B cell (primary cell): ENCODE results near the gene CRYGN. TPM values are rescaled to one million over a fixed set of nuclear protein-coding genes. Genes with fewer than 3 reads are reported as not detected.

Source experiments
- ATAC-seq: fragments of 200-7000 bp; cut with Tn5 transposase; one replicate; pipeline ENCODE4 v1.10.0; 2021; ENCODE audit warnings: low read depth, mild to moderate bottlenecking, moderate number of reproducible peaks, moderate library complexity
- CTCF ChIA-PET: fragments of 350-600 bp; sonication (Branson Sonifier 250); formaldehyde crosslinking; loops from one replicate; lab custom pipeline; 2021; ENCODE audit warnings: antibody characterized with exemption, inconsistent platforms; lab: Charles Lee
- POLR2A ChIA-PET: fragments of 350-600 bp; sonication (Branson Sonifier 250); formaldehyde crosslinking; loops from one replicate; lab custom pipeline; 2021; ENCODE audit warnings: antibody characterized with exemption; lab: Charles Lee
- DNase-seq: peaks from one replicate; pipeline ENCODE4 v3.0.0; 2013
- H2AFZ ChIP-seq: 2 replicates; pipeline ENCODE4 v1.6.1; 2012; ENCODE audit warnings: mild to moderate bottlenecking, low read depth, low read length; ENCODE audit not compliant: insufficient read depth, poor library complexity, severe bottlenecking
- H3K27ac ChIP-seq, 2 donors: 1 replicate in 1 of 2; 2 replicates in 1 of 2; pipeline ENCODE4 v1.5.1; 2012 to 2013; ENCODE audit warnings: low read length in 2 of 2, mild to moderate bottlenecking in 2 of 2, moderate library complexity in 1 of 2
- H3K27me3 ChIP-seq, 4 experiments: fragments of 200-600 bp in 1 of 4; sonication (generic) in 1 of 4; replicated peaks in 1 of 4; 1 replicate in 2 of 4; 2 replicates in 2 of 4; pipeline versions ENCODE4 v1.6.1 to v1.7.0; 2013 to 2016; ENCODE audit warnings: low read length in 3 of 4, mild to moderate bottlenecking in 2 of 4, mixed read lengths in 1 of 4, moderate library complexity in 1 of 4; ENCODE audit not compliant: insufficient read depth in 4 of 4, control insufficient read depth in 3 of 4; ENCODE audit errors: control extremely low read depth in 1 of 4
- H3K36me3 ChIP-seq, 2 experiments: replicated peaks in 1 of 2; 1 replicate in 1 of 2; 2 replicates in 1 of 2; pipeline versions ENCODE4 v1.6.1 to v1.7.1; 2013; ENCODE audit warnings: low read length in 1 of 2; ENCODE audit not compliant: insufficient read depth in 2 of 2, control insufficient read depth in 1 of 2; ENCODE audit errors: control extremely low read depth in 1 of 2, extremely low read depth in 1 of 2
- H3K4me1 ChIP-seq, 2 donors: fragments of 200-600 bp in 1 of 2; sonication (generic) in 1 of 2; 1 replicate in 1 of 2; 2 replicates in 1 of 2; pipeline versions ENCODE4 v1.5.1 to v1.6.1; 2013 to 2017; ENCODE audit warnings: low read length in 2 of 2; ENCODE audit not compliant: control insufficient read depth in 2 of 2, insufficient read depth in 2 of 2
- H3K4me2 ChIP-seq: replicated peaks from 2 replicates; pipeline ENCODE3; 2012; ENCODE audit warnings: mild to moderate bottlenecking, low read depth, low read length; ENCODE audit not compliant: poor library complexity, severe bottlenecking
- H3K4me3 ChIP-seq, 5 experiments: fragments of 200-600 bp in 1 of 5; sonication (generic) in 1 of 5; 1 replicate in 3 of 5; 2 replicates in 2 of 5; pipeline versions ENCODE4 v1.5.1 to v1.7.0; 2011 to 2016; ENCODE audit warnings: low read length in 4 of 5, mild to moderate bottlenecking in 4 of 5, low read depth in 2 of 5, control low read depth in 1 of 5, moderate library complexity in 1 of 5; ENCODE audit not compliant: insufficient read depth in 1 of 5; ENCODE audit errors: control extremely low read depth in 1 of 5, extremely low read depth in 1 of 5
- H3K79me2 ChIP-seq: fragments of 200-600 bp; sonication (generic); one replicate; pipeline ENCODE4 v1.6.0; 2016; ENCODE audit warnings: low read length; ENCODE audit not compliant: control insufficient read depth, insufficient read depth
- H3K9ac ChIP-seq: fragments of 200-600 bp; sonication (generic); 2 replicates; pipeline ENCODE4 v1.6.1; 2017; ENCODE audit warnings: mild to moderate bottlenecking, low read length, moderate library complexity
- H3K9me3 ChIP-seq, 3 donors: one replicate each; pipeline versions ENCODE4 v1.6.1 to v1.7.1; 2013; ENCODE audit warnings: low read length in 2 of 3; ENCODE audit not compliant: control insufficient read depth in 2 of 3, insufficient read depth in 1 of 3; ENCODE audit errors: control extremely low read depth in 1 of 3
- H4K20me1 ChIP-seq: 2 replicates; pipeline ENCODE4 v1.6.0; 2012; ENCODE audit warnings: mild to moderate bottlenecking, low read length; ENCODE audit not compliant: insufficient read depth, control insufficient read depth, poor library complexity, severe bottlenecking
- H3K27ac Mint-ChIP-seq: one replicate; pipeline ENCODE4 v1.8.0; 2021; ENCODE audit warnings: mixed read lengths
- H3K27me3 Mint-ChIP-seq: one replicate; pipeline ENCODE4 v1.8.0; 2021; ENCODE audit warnings: mixed read lengths
- H3K4me1 Mint-ChIP-seq: one replicate; pipeline ENCODE4 v1.8.0; 2021; ENCODE audit warnings: mixed read lengths
- H3K4me3 Mint-ChIP-seq: one replicate; pipeline ENCODE4 v1.8.0; 2021; ENCODE audit warnings: mixed read lengths
- H3K9me3 Mint-ChIP-seq: one replicate; pipeline ENCODE4 v1.8.0; 2022; ENCODE audit warnings: mixed read lengths; ENCODE audit not compliant: insufficient read depth
- EZH2 ChIP-seq: IDR thresholded peaks from 2 replicates; pipeline ENCODE4 v1.6.1; 2012; ENCODE audit warnings: borderline replicate concordance, low read depth, mild to moderate bottlenecking, moderate library complexity, low read length; ENCODE audit not compliant: insufficient read depth, poor library complexity, severe bottlenecking
- WGBS: methylation state at CpG from one replicate; pipeline ENCODE4 v1.1.5; 2013; ENCODE audit warnings: missing lambda C conversion rate; ENCODE audit not compliant: insufficient coverage; 5-methylcytosine and 5-hydroxymethylcytosine counted together
- intact Hi-C: fragments of 100-400 bp; cut with micrococcal nuclease; formaldehyde crosslinking; loops from one replicate; pipeline ENCODE4 v1.10.0; 2022
- polyA plus RNA-seq: library from polyadenylated mRNA; depleted of rRNA; stranded (reverse); fragments of >200 nt; gene quantifications from 2 replicates; pipeline ENCODE4 v1.2.3, GENCODE V29; 2012
- total RNA-seq, 2 donors: library from RNA; stranded (reverse); fragments of 120-200 nt in 1 of 2; gene quantifications; 1 replicate in 1 of 2; 2 replicates in 1 of 2; pipeline versions ENCODE4 v1.2.3 to v1.2.4, GENCODE V29; 2013 to 2022
- TF ChIP-seq, protein P1 (sequence below): fragments of 200-600 bp; IDR thresholded peaks from one replicate; pipeline ENCODE4 v1.8.0; 2022; ENCODE audit warnings: antibody characterized with exemption, mild to moderate bottlenecking

CRYGN gene
- total and polyA plus RNA-seq, 2 donors (not counting 1 experiment from before 2014, with no cell fraction given): not detected

DNA sequence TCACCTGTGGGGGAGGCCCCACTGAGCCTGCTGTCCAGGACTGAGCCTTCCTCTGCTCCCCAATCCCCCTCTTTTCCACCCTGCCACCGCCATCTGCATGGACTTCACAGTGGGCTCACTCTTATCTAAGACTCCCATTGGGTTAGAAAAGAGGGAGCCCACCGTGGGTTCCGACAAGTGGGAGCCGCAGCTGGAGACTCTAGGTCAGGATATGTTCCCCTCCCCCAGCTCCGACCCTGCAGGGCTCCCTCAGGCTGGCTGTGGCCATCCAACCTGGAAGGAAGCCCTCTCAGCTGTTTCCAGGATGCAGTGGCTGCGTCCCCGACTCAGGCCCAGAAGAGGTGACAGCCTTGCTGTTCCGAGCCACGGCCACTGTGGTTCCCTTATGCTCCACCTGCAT lies 34.9 kb downstream of the CRYGN start:
- H3K27ac Mint-ChIP-seq: no peak overlapping the region
- no peak overlapping the region for H3K4me3 ChIP-seq
- H3K79me2 ChIP-seq: no peaks in the 10 kb centered on the region
- CTCF ChIA-PET: interaction anchor here (1.0 to 1.4 kb wide), 2 partner anchors 44 to 89 kb away, joined by 3 read pairs; no protein-coding TSS in a partner anchor
- no peak for TF ChIP-seq EZH2
- TF ChIP-seq, protein P1, sequence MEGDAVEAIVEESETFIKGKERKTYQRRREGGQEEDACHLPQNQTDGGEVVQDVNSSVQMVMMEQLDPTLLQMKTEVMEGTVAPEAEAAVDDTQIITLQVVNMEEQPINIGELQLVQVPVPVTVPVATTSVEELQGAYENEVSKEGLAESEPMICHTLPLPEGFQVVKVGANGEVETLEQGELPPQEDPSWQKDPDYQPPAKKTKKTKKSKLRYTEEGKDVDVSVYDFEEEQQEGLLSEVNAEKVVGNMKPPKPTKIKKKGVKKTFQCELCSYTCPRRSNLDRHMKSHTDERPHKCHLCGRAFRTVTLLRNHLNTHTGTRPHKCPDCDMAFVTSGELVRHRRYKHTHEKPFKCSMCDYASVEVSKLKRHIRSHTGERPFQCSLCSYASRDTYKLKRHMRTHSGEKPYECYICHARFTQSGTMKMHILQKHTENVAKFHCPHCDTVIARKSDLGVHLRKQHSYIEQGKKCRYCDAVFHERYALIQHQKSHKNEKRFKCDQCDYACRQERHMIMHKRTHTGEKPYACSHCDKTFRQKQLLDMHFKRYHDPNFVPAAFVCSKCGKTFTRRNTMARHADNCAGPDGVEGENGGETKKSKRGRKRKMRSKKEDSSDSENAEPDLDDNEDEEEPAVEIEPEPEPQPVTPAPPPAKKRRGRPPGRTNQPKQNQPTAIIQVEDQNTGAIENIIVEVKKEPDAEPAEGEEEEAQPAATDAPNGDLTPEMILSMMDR: no peak
- H3K9ac ChIP-seq: no peak overlapping the region
- peaks cover 0 to 30% (median 9%) of the 10 kb centered on the region in 4 experiments for H3K27me3 ChIP-seq
- DNase-seq (no peak), ATAC-seq (no peak)
- no peaks in the 10 kb centered on the region for H3K9me3 Mint-ChIP-seq
- no peaks in the 10 kb centered on the region for H4K20me1 ChIP-seq
- POLR2A ChIA-PET: interaction anchor here (0.6 to 1.2 kb wide), 2 partner anchors 52 to 235 kb away, joined by 3 to 4 read pairs; no protein-coding TSS in a partner anchor
- intact Hi-C loops: no loop called here
- no peak overlapping the region for H3K4me2 ChIP-seq
- peaks cover 33% of the 10 kb centered on the region for H3K4me1 Mint-ChIP-seq
- WGBS: 84% methylated on average over 8 of the region's 9 CpGs
- H3K27ac ChIP-seq: no peak overlapping the region
- peaks cover 0 to 4% (median 0%) of the 10 kb centered on the region in 3 donors for H3K9me3 ChIP-seq
- H2AFZ ChIP-seq: no peak overlapping the region
- H3K27me3 Mint-ChIP-seq: peaks cover 11% of the 10 kb centered on the region
- no peaks in the 10 kb centered on the region for H3K36me3 ChIP-seq
- H3K4me1 ChIP-seq: peaks cover 29 to 31% of the 10 kb centered on the region in 2 donors
- no peak overlapping the region for H3K4me3 Mint-ChIP-seq

DNA sequence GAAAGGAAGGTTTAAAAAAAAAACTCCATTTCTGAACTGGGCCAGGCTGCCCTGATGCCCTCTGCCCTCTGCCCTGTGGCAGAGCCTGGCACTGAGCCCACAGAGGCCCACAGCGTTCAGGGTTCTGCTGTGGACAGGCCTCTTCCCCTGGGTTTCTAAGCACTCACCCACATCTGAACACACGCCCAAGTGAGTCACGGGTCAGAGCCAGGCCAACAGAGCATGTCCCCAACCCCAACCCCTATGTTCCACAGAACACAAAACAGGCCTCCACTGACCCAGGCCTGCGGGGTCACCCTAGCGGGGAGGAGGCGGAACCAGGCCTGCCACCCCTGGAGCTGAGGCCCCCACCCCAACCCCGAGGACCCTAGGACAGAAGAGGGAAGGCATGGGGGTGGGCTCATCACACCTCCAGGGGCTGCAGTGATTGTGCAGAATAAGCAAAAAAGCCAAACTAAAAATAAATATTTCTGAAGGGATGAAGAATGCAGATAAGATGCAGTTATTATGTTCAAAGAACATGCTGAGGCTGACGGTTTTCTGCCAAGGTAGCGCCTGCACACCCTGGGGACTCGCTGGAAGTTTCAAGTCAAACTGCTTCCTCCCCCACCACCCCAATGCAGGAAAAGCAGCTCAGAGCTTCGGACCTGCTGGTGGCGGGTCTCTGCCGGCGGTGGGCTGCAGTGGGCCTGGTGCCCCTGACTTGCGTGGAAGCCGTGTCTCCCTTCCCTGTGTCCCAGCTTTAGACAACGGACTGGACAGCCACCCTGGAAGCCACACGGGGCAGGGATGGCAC lies 35.5 kb downstream of the CRYGN start:
- Mint-ChIP-seq H3K4me3 (no peak overlapping the region), H3K4me1 (peaks cover 36% of the 10 kb centered on the region), H3K27ac (no peak overlapping the region), H3K9me3 (no peaks in the 10 kb centered on the region), H3K27me3 (peaks cover 11% of the 10 kb centered on the region)
- H3K27ac ChIP-seq: no peak overlapping the region
- ChIA-PET CTCF (interaction anchor here (1.0 kb wide), 1 partner anchor 45 kb away, joined by 3 read pairs; no protein-coding TSS in a partner anchor), POLR2A (interaction anchor here (0.6 to 1.2 kb wide), 2 partner anchors 52 to 235 kb away, joined by 3 to 4 read pairs; no protein-coding TSS in a partner anchor)
- DNase-seq (peak; percentile 10), ATAC-seq (no peak)
- peaks cover 0 to 3% (median 0%) of the 10 kb centered on the region in 3 donors for H3K9me3 ChIP-seq
- H3K4me3 ChIP-seq: no peak overlapping the region
- H3K27me3 ChIP-seq: peaks cover 0 to 23% (median 7%) of the 10 kb centered on the region in 4 experiments
- H2AFZ ChIP-seq: no peak overlapping the region
- intact Hi-C loops: no loop called here
- no peak for TF ChIP-seq EZH2
- TF ChIP-seq, protein P1: no peak
- whole genome bisulfite sequencing: 72% methylated on average over 11 of the region's 18 CpGs
- peaks cover 23 to 28% of the 10 kb centered on the region in 2 donors for H3K4me1 ChIP-seq
- H3K36me3 ChIP-seq: no peaks in the 10 kb centered on the region
- no peak overlapping the region for H3K9ac ChIP-seq
- no peak overlapping the region for H3K4me2 ChIP-seq
- H3K79me2 ChIP-seq: no peaks in the 10 kb centered on the region
- no peaks in the 10 kb centered on the region for H4K20me1 ChIP-seq
